Fibroblast of lung (primary cell): ENCODE measurements around the gene GABBR1. TPM values are rescaled to one million over a fixed set of nuclear protein-coding genes. Genes with fewer than 3 reads are reported as not detected.

Source experiments
- DNase-seq, 2 donors: peaks; one replicate each; pipeline versions ENCODE4 v3.0.0 to v3.0.0-alpha.2; 2010; ENCODE audit warnings: low read depth in 2 of 2
- H2AFZ ChIP-seq: 2 replicates; pipeline ENCODE4 v1.5.1; 2012; ENCODE audit warnings: low read length, control low read depth, inconsistent platforms
- H3K27ac ChIP-seq: 2 replicates; pipeline ENCODE4 v1.5.1; 2011; ENCODE audit warnings: low read length, control low read depth; ENCODE audit not compliant: insufficient read depth
- H3K27me3 ChIP-seq: 2 replicates; pipeline ENCODE4 v1.5.1; 2011; ENCODE audit warnings: mild to moderate bottlenecking, low read length; ENCODE audit not compliant: control insufficient read depth, insufficient read depth
- H3K36me3 ChIP-seq: 2 replicates; pipeline ENCODE4 v1.5.1; 2011; ENCODE audit warnings: low read length; ENCODE audit not compliant: control insufficient read depth, insufficient read depth
- H3K4me1 ChIP-seq: 2 replicates; pipeline ENCODE4 v1.5.1; 2011; ENCODE audit warnings: low read length; ENCODE audit not compliant: control insufficient read depth, insufficient read depth; ENCODE audit errors: extremely low read depth
- H3K4me2 ChIP-seq: 2 replicates; pipeline ENCODE4 v1.5.1; 2011; ENCODE audit warnings: low read length, control low read depth; ENCODE audit not compliant: insufficient read depth; ENCODE audit errors: extremely low read depth
- H3K4me3 ChIP-seq, 4 experiments: fragments of 200-600 bp in 1 of 4; sonication (generic) in 1 of 4; replicated peaks in 1 of 4; 2 replicates each; pipeline ENCODE4 v1.5.1; 2011 to 2016; ENCODE audit warnings: low read length in 4 of 4, low read depth in 3 of 4, mild to moderate bottlenecking in 3 of 4, control low read depth in 2 of 4, inconsistent platforms in 1 of 4, mixed read lengths in 1 of 4; ENCODE audit not compliant: insufficient read depth in 1 of 4; ENCODE audit errors: control extremely low read depth in 1 of 4
- H3K79me2 ChIP-seq: 2 replicates; pipeline ENCODE4 v1.5.1; 2012; ENCODE audit warnings: mild to moderate bottlenecking, low read length, inconsistent platforms; ENCODE audit not compliant: control insufficient read depth, insufficient read depth
- H3K9ac ChIP-seq: 2 replicates; pipeline ENCODE4 v1.5.1; 2011; ENCODE audit warnings: mild to moderate bottlenecking, low read length, control low read depth; ENCODE audit not compliant: insufficient read depth
- H3K9me3 ChIP-seq: 2 replicates; pipeline ENCODE4 v1.5.1; 2012; ENCODE audit warnings: low read depth, low read length; ENCODE audit not compliant: control insufficient read depth, insufficient read depth
- H4K20me1 ChIP-seq: 2 replicates; pipeline ENCODE4 v1.5.1; 2011; ENCODE audit warnings: low read length; ENCODE audit not compliant: control insufficient read depth, insufficient read depth; ENCODE audit errors: extremely low read depth
- CTCF ChIP-seq, 2 donors: IDR thresholded peaks in 1 of 2; conservative IDR thresholded peaks in 1 of 2; 1 replicate in 1 of 2; 2 replicates in 1 of 2; pipeline ENCODE4 v1.5.1; 2011 to 2012; ENCODE audit warnings: low read length in 2 of 2, control low read depth in 1 of 2, inconsistent platforms in 1 of 2, low read depth in 1 of 2, mild to moderate bottlenecking in 1 of 2
- EZH2 ChIP-seq: IDR thresholded peaks from 2 replicates; pipeline ENCODE4 v1.5.1; 2012; ENCODE audit warnings: low read length, control low read depth, mild to moderate bottlenecking; ENCODE audit errors: missing control alignments
- polyA plus RNA-seq, 2 donors: library from polyadenylated mRNA; depleted of rRNA in 1 of 2; stranded (reverse) in 1 of 2; unstranded in 1 of 2; fragments of >200 nt; gene quantifications; 2 replicates each; pipeline ENCODE4 v1.2.1, GENCODE V29; 2011 to 2012; ENCODE audit warnings: missing spikeins in 1 of 2
- total RNA-seq: library from RNA; depleted of rRNA; stranded (reverse); fragments of >200 nt; gene quantifications from 2 replicates; pipeline ENCODE4 v1.2.1, GENCODE V29; 2014

Gene GABBR1
- total and polyA plus RNA-seq, 2 donors (not counting 1 experiment from before 2014, with no cell fraction given) = 10.9 to 13.4 TPM

GRCh38 chr6:29611426-29611825 is 21.6 kb downstream of the GABBR1 start:
- no peak overlapping the region for H2AFZ ChIP-seq
- no peaks in the 10 kb centered on the region for H3K4me1 ChIP-seq
- no peak for DNase-seq
- TF ChIP-seq EZH2 (no peak), CTCF (conservative IDR thresholded peaks at IDR 0.05 in 1 of 2, IDR thresholded peaks at IDR 0.05 in 1 of 2; ENCODE audit: low read depth in 1 of 2, low read length in 2 of 2) (no peak)
- H3K9ac ChIP-seq = no peak overlapping the region
- H3K27ac ChIP-seq = no peak overlapping the region
- no peaks in the 10 kb centered on the region for H3K9me3 ChIP-seq
- peaks cover 9% of the 10 kb centered on the region for H3K36me3 ChIP-seq
- H3K4me3 ChIP-seq = no peak overlapping the region
- H3K27me3 ChIP-seq = no peaks in the 10 kb centered on the region
- H3K4me2 ChIP-seq = no peak overlapping the region
- no peaks in the 10 kb centered on the region for H4K20me1 ChIP-seq
- no peaks in the 10 kb centered on the region for H3K79me2 ChIP-seq

- Histone ChIP-seq H2AFZ (no peak overlapping the region), H3K36me3 (peaks cover 9% of the 10 kb centered on the region), H3K4me3 (no peak overlapping the region), H3K79me2 (no peaks in the 10 kb centered on the region), H3K9ac (no peak overlapping the region), H3K27ac (no peak overlapping the region), H3K9me3 (no peaks in the 10 kb centered on the region), H3K4me1 (no peaks in the 10 kb centered on the region), H4K20me1 (no peaks in the 10 kb centered on the region), H3K27me3 (no peaks in the 10 kb centered on the region), H3K4me2 (no peak overlapping the region)
- no peak for DNase-seq
- no peak for TF ChIP-seq CTCF (conservative IDR thresholded peaks at IDR 0.05 in 1 of 2, IDR thresholded peaks at IDR 0.05 in 1 of 2; ENCODE audit: low read depth in 1 of 2, low read length in 2 of 2)
- TF ChIP-seq EZH2 = no peak
These were observed 22.4 kb downstream of the GABBR1 start for GRCh38 chr6:29610540-29610939.

GRCh38 chr6:29608131-29608530 is 24.9 kb downstream of the GABBR1 start:
- TF ChIP-seq CTCF (conservative IDR thresholded peaks at IDR 0.05 in 1 of 2, IDR thresholded peaks at IDR 0.05 in 1 of 2; ENCODE audit: low read depth in 1 of 2, low read length in 2 of 2) (no peak), EZH2 (no peak)
- Histone ChIP-seq H2AFZ (no peak overlapping the region), H3K36me3 (peaks cover 7% of the 10 kb centered on the region), H4K20me1 (no peaks in the 10 kb centered on the region), H3K9ac (no peak overlapping the region), H3K4me3 (no peak overlapping the region), H3K27me3 (no peaks in the 10 kb centered on the region), H3K27ac (no peak overlapping the region), H3K4me2 (no peak overlapping the region), H3K9me3 (no peaks in the 10 kb centered on the region), H3K79me2 (no peaks in the 10 kb centered on the region), H3K4me1 (no peaks in the 10 kb centered on the region)
- DNase-seq = no peak
